HG03469 (cell line): ENCODE data around the gene ARMH2.
"Not testable (repeated sequence)": the region's sequence is repeated elsewhere in the genome, so short reads cannot be mapped to it uniquely, and the experiment has no call there.

Source experiments
- ATAC-seq: cut with Tn5 transposase; IDR thresholded peaks from one replicate; pipeline ENCODE4 v1.9.1; 2021; ENCODE audit warnings: mild to moderate bottlenecking, moderate library complexity, moderate number of reproducible peaks; ENCODE audit not compliant: unreplicated experiment

Gene ARMH2

DNA sequence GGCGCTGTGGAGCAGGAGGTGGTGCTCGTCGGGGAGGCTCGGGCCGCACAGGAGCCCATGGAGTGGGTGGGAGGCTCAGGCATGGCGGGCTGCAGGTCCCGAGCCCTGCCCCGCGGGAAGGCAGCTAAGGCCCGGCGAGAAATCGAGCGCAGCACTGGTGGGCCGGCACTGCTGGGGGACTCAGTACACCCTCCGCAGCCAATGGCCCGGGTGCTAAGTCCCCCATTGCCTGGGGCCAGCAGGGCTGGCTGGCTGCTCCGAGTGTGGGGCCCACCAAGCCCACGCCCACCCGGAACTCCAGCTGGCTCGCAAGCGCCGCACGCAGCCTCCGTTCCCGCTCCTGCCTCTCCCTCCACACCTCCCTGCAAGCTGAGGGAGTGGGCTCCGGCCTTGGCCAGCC is 32.7 kb downstream of the ARMH2 start:
- not testable (repeated sequence) for ATAC-seq

DNA sequence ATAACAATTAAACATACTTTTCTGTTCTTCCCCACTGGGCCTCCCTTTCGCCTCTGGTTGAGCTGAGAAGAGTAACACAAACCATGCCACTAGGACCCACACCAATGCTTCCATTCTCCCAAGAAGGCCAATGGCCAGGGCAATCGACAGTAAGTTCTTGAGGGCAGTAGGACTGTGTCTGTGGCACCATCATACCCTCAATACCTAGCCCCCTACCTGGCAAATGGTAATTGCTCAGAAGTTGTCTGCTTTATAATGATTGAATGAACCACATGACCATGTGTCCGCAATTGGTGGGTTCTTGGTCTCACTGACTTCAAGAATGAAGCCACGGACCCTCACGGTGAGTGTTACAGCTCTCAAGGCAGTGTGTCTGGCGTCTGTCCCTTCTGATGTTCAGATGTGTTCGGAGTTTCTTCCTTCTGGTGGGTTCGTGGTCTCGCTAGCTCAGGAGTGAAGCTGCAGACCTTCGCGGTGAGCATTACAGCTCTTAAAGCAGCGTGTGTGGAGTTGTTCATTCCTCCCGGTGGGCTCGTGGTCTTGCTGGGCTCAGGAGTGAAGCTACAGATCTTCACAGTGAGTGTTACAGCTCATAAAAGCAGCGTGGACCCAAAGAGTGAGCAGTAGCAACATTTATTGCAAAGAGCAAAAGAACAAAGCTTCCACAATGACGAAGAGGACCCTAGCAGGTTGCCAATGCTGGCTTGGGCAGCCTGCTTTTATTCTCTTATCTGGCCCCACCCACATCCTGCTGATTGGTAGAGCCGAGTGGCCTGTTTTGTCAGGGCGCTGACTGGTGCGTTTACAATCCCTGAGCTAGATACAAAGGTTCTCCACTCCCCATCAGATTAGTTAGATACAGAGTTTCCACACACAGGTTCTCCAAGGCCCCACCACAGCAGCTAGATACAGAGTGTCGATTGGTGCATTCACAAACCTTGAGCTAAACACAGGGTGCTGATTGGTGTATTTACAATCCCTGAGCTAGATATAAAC is 33.6 kb downstream of the ARMH2 start:
- ATAC-seq = not testable (repeated sequence)

DNA sequence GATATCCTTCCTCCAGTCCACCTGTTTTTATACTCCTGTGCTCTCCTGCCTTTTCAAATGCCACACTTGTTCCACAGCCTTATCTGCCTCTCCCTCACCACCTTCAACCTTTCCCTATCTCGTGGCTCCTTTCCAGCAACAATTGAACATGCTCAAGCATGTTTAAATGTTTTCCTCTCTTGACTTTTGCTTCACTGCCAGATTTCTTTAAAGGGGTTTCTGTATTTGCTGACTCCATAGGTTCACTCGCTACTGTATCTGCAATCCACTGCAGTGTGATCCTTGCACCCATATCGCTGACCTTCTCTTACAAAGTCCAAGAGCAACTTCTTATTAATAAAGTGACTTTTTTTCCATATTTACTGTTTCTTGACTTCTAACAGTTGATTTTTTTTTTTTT is 35.1 kb downstream of the ARMH2 start:
- no peak for ATAC-seq

DNA sequence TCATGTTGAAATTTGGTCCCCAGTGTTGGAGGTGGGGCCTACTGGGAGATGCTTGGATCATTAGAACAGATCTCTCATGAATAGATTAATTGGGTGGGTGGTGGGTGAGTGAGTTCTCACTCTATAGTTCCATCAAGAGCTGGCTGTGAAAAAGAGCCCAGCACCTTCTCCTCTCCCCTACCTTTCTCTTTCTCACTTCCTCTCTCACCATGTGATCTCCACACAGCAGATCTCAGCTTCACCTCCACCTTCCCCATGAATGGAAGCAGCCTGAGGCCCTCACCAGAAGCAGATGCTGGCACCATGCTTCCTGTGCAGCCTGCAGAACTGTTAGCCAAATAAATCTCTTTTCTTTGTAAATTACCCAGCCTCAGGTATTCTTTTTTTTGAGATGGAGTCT is 36.9 kb downstream of the ARMH2 start:
- ATAC-seq = no peak

DNA sequence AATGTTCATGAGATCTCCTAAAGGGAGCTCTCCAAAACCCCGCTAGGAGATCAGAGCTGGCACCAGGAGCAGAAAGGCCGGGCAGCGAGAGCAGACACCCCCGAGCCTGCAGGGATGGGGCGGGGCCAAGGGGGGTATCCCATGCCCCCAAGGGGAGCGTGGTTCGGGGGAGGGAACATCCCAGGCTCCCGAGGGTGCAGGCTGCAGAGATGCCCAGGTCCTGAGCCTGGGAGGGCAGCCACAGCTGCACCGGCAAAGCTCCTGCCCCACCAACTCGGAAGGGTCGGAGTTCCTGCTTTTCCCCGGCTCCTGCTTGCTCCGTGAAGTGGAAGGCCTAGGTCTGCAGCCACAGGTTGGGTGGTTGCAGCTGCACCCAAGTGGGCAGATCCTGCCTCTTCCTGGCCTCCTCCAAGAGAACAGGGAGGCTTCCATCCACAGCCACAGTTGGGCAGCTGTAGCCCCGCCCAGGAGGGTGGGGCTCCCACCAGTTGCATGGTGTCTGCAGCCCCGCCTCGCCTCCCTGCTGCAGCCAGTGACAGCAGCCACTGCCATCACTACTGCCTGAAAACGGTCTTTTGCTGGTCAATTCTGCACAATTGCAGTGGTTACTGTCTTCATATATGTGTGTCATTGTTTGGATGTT is 37.4 kb downstream of the ARMH2 start:
- ATAC-seq = no peak

DNA sequence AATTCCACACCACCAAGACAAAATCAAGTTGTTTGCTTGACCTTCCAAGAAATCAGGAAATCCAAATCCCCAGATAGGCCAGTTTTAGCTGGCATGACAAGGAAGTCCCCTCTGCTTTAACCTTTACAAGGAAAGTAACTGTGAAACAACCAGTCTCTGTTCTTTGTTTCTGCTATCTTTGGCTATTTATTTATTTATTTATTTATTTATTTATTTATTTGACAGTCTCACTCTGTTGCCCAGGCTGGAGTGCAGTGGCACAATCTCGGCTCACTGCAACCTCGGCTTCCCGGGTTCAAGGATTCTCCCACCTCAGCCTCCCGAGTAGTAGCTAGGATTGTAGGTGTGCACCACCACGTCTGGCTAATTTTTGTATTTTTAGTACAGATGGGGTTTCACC is 38.5 kb downstream of the ARMH2 start:
- ATAC-seq = no peak

DNA sequence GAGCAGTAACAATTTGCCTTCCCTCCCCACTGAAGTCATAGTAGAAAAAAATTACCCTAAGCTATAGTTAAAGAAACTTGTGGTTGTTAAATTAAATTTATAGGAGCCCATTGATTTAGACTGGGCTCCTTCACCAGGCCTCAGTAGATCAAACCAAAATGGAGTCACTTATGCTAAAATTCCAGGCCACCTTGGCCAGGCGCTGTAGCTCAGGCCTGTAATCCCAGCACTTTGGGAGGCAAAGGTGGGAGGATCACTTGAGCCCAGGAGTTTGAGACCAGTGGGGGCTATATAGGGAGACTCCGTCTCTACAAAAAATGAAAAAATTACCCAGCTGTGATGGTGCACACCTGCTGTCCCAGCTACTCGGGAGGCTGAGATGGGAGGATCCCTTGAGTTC is 39.0 kb downstream of the ARMH2 start:
- ATAC-seq = no peak

DNA sequence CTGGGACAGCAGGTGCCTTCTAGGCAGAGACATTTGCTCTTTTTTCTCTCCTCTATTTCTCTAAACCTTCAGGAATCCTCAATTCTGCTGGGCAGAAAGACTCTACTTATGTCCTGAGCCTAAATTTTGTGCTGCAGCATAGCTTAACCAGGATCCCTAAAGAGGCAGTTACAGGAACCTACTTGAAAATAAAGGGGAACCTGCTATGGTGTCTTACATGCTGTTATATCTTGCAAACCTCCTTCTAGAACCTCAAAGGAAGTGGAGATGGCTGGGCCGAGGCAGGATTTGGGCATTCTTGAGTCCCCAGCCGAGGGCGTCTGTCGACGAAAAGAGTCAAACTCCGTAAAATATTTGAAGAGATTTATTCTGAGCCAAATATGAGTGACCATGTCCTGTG is 41.1 kb downstream of the ARMH2 start:
- no peak for ATAC-seq

DNA sequence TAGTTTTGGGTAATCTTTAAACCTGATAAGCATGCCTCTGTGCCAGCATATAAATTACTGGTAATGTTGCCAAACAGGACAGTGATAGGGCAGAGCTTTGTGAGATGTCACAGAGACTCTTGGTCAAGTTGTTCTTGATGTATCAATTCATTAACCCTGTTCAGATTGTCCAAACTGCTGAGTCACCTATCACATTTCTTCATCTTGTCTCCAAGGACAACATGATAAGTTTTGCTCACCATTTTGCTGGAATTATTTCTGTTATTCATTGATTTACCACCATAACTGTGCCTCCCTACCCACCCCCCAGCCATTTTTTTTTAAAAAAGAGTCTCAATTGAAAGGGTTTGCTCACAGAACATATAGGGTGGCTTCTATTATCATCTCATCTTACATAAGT is 43.4 kb downstream of the ARMH2 start:
- ATAC-seq = no peak

DNA sequence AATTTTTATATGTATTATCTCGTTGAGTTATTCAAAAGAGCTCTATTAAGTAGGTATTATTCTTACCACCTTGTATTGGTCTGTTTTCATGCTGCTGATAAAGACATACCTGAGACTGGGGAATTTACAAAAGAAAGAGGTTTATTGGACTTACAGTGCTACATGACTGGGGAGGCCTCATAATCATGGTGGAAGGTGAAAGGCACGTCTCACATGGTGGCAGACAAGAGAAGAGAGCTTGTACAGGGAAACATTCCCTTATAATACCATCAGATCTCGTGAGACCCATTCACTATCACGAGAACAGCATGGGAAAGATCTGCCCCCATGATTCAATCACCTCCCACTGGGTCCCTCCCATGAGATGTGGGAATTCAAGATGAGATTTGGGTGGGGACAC is 44.3 kb downstream of the ARMH2 start:
- ATAC-seq = not testable (repeated sequence)

DNA sequence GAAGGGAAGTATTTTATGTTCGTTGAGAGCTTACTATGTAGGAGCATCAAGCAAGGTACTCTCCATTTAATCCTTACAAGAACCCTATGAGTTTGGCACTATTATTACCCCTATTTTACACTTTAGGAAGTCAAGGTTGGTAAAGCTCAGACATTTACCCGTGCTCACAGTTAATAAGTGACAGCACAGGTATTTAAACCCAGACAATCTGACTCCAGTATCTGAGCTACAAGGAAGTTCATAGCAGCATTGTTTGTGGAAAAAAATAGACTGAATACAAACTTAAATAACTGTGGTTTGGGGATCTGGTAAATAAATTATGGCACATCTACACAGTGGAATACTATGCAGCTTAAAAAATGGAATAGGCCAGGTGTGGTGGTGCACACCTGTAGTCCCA is 45.2 kb downstream of the ARMH2 start:
- no peak for ATAC-seq

DNA sequence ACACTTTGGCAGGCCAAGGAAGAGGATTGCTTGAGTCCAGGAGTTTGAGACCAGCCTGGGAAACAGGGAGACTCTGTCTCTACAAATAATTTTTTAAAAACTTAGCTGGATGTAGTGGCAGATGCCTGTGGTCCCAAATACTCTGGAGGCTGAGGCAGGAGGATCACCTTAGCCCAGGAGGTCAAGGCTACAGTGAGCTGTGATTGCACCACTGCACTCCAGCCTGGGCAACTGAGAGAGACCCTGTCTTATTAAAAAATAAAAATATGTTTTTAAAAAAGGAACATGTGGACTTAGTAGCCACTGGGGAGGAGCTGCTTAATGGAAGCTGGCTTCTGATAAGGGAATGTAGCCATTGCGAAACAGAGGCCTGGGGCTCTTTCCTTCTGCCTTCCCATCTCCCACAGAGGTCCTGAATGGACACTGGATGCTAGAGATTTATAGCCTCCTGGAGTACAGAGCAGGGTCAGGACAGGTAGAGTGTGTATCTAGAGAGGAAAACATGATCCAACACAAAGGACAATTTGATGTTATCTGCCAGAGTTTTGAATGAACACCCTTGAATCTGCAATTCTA is 45.7 kb downstream of the ARMH2 start:
- ATAC-seq = no peak

DNA sequence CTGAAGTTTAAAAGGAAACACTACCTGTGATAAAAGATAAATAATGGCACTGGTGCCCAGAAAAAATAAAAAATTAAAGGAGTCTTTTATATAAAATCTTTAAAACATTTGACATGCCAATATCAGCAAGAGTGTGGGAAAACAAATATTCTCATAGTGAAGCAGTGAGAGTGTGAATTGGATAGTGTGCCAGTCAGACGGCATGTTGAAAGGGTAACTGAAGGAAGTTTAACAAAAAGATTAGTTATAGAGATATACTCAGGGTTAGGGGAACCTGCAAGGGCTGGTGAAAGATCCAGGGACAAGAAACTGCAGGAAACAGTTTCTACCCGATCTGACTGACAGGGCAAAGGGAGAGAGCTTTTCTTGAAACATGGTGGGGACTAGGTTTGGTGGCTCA is 46.2 kb downstream of the ARMH2 start:
- ATAC-seq = no peak

DNA sequence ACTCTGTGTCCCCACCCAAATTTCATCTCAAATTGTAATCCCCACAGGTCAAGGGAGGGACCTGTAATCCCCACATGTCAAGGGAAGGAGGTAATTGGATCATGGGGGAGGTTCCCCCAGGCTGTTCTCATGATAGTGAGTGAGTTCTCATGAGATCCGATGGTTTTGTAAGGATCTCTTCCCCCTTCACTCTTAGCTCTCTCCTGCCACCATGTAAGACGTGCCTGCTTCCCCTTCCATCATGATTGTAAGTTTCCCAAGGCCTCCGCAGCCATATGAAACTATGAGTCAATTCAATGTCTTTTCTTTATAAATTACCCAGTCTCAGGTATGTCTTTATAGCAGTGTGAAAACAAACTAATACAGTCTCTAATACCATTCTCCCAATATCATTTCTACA is 47.8 kb downstream of the ARMH2 start:
- ATAC-seq = not testable (repeated sequence)

DNA sequence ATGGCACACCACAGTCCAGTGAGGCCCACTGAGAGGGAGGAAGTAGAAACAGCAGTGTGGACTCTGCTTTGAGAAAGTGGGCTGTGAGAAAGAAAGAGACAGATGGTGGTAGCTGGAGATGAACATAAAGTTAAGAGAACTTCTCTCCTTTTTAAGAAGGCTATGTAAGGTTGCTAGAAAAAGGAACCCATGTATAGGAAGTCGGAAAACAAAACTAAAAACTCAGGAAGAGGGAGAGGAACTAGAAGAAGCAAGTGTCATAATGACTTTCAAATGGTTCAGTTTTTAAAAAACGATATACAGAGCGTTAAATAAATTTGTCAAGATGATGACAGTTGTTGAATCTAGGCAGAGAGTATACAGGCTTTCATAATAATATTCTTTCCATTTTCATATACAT is 49.4 kb downstream of the ARMH2 start:
- ATAC-seq = no peak
